Ishikawa (cell line): ENCODE measurements around the gene PSMB8.

Source experiments
- CEBPB ChIP-seq: IDR thresholded peaks from 2 replicates; pipeline ENCODE4 v1.6.1; 2012
- EP300 ChIP-seq: IDR thresholded peaks from 2 replicates; pipeline ENCODE4 v1.6.1; 2012; ENCODE audit warnings: borderline replicate concordance
- TAF1 ChIP-seq: IDR thresholded peaks from 2 replicates; pipeline ENCODE4 v1.6.1; 2012; ENCODE audit warnings: low read depth, mild to moderate bottlenecking
- TF ChIP-seq, protein P1 (sequence below): IDR thresholded peaks from 2 replicates; pipeline ENCODE4 v1.6.1; 2012
- TF ChIP-seq, protein P2 (sequence below): IDR thresholded peaks from 2 replicates; pipeline ENCODE4 v1.6.1; 2012; ENCODE audit warnings: low read depth, mild to moderate bottlenecking

DNA sequence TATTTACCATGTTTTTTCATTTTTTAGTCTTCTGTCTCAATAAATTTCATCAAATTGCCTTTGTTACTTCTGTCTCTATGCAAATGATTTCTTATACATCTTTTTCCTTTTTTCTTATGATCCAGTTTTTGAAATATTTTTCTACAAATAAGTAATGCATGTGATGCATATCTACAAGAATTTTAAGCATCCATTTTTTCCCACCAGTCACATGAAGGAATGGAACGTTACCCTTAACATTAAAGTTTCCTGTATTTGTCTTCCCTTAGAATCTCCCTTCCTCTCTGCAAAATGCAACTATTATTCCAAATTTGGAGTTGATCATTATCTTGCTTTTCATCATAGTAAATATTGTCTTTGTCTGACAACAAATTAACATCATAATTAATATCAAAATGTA, 45.7 kb upstream of the PSMB8 start:
- TF ChIP-seq, protein P1, sequence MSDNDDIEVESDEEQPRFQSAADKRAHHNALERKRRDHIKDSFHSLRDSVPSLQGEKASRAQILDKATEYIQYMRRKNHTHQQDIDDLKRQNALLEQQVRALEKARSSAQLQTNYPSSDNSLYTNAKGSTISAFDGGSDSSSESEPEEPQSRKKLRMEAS: no peak
- TF ChIP-seq EP300 (no peak), CEBPB (no peak), TAF1 (no peak)
- TF ChIP-seq, protein P2, sequence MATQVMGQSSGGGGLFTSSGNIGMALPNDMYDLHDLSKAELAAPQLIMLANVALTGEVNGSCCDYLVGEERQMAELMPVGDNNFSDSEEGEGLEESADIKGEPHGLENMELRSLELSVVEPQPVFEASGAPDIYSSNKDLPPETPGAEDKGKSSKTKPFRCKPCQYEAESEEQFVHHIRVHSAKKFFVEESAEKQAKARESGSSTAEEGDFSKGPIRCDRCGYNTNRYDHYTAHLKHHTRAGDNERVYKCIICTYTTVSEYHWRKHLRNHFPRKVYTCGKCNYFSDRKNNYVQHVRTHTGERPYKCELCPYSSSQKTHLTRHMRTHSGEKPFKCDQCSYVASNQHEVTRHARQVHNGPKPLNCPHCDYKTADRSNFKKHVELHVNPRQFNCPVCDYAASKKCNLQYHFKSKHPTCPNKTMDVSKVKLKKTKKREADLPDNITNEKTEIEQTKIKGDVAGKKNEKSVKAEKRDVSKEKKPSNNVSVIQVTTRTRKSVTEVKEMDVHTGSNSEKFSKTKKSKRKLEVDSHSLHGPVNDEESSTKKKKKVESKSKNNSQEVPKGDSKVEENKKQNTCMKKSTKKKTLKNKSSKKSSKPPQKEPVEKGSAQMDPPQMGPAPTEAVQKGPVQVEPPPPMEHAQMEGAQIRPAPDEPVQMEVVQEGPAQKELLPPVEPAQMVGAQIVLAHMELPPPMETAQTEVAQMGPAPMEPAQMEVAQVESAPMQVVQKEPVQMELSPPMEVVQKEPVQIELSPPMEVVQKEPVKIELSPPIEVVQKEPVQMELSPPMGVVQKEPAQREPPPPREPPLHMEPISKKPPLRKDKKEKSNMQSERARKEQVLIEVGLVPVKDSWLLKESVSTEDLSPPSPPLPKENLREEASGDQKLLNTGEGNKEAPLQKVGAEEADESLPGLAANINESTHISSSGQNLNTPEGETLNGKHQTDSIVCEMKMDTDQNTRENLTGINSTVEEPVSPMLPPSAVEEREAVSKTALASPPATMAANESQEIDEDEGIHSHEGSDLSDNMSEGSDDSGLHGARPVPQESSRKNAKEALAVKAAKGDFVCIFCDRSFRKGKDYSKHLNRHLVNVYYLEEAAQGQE: no peak
